Vagina (tissue), 2 donors: ENCODE measurements around the gene RGL3.

Source experiments
- POLR2A ChIP-seq, 2 donors: fragments of 450-650 bp; IDR thresholded peaks; one replicate each; pipeline ENCODE4 v1.6.1; 2017; ENCODE audit warnings: antibody characterized with exemption in 2 of 2, mild to moderate bottlenecking in 2 of 2, moderate library complexity in 2 of 2
- TF ChIP-seq, protein P1 (sequence below), 3 experiments: fragments of 450-650 bp in 2 of 3; fragments of 200-600 bp in 1 of 3; sonication (generic) in 1 of 3; IDR thresholded peaks; one replicate each; pipeline ENCODE4 v1.5.1; 2017 to 2019; ENCODE audit warnings: antibody characterized with exemption in 3 of 3, mild to moderate bottlenecking in 2 of 3, moderate library complexity in 2 of 3

DNA sequence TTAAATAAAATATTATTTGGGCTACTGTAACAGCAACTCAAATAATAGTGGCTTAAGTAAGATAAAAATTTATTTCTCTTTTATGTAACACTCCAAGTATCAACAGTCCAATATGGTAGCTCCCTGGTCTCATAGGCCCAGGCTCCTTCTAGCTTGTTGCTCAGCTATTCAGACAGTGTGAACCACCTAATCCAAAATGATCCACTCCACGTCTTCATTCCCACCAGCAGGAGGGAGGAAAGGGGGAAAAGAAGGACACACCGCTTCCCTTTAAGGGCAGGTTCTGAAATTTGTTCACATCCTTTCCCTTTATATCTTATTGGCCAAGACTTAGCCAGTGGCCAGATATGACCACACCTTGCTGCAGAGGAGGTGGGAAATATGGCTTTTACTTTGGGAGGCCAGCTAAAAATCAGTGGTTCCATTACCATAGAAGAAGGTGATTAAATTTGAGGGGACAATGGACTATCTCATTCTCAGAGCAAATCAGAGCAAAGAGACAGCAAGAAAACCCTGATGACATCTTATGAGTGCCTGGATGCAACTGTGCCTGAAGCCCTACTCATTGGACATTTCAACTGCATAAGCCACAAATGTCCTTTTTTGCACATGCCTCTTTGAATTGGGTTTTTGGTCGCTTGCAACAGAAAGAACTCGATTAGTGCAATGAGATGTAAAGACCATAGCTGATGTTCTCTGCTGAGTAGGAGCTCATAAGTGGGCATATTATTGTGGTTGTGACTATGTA is 28.0 kb downstream of the RGL3 start:
- TF ChIP-seq, protein P1, sequence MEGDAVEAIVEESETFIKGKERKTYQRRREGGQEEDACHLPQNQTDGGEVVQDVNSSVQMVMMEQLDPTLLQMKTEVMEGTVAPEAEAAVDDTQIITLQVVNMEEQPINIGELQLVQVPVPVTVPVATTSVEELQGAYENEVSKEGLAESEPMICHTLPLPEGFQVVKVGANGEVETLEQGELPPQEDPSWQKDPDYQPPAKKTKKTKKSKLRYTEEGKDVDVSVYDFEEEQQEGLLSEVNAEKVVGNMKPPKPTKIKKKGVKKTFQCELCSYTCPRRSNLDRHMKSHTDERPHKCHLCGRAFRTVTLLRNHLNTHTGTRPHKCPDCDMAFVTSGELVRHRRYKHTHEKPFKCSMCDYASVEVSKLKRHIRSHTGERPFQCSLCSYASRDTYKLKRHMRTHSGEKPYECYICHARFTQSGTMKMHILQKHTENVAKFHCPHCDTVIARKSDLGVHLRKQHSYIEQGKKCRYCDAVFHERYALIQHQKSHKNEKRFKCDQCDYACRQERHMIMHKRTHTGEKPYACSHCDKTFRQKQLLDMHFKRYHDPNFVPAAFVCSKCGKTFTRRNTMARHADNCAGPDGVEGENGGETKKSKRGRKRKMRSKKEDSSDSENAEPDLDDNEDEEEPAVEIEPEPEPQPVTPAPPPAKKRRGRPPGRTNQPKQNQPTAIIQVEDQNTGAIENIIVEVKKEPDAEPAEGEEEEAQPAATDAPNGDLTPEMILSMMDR (IDR thresholded peaks at IDR 0.05), result no peak
- no peak for TF ChIP-seq POLR2A (IDR thresholded peaks at IDR 0.05)
